HL-60/S4 (cell line): ENCODE measurements around the gene HOXC11.

Source experiments
- in situ Hi-C: fragments of 300-500 bp; cut with MboI; formaldehyde crosslinking; loops from 2 replicates; pipeline ENCODE4 v1.14.3; 2022; ENCODE audit warnings: low sequenced_read_pairs

Gene HOXC11

GRCh38 chr12:53941750-53942149, 31.2 kb upstream of the HOXC11 start:
- in situ Hi-C loops = no loop called here

GRCh38 chr12:53942467-53942997, 30.4 kb upstream of the HOXC11 start:
- in situ Hi-C loops = no loop called here

GRCh38 chr12:53944209-53944608, 28.7 kb upstream of the HOXC11 start:
- in situ Hi-C loops = no loop called here

- in situ Hi-C loops = no loop called here
Observed at GRCh38 chr12:53944907-53945847, 27.7 kb upstream of the HOXC11 start.

GRCh38 chr12:53947743-53948142, 25.2 kb upstream of the HOXC11 start:
- in situ Hi-C loops = no loop called here

- in situ Hi-C loops = no loop called here
Observed at GRCh38 chr12:53948650-53949593, 24.0 kb upstream of the HOXC11 start.

- in situ Hi-C loops = no loop called here
Observed at GRCh38 chr12:53949631-53950436, 23.1 kb upstream of the HOXC11 start.

GRCh38 chr12:53950437-53950773, 22.5 kb upstream of the HOXC11 start:
- in situ Hi-C loops = no loop called here

GRCh38 chr12:53950789-53951576, 21.9 kb upstream of the HOXC11 start:
- in situ Hi-C loops = no loop called here

GRCh38 chr12:53951577-53952334, 21.2 kb upstream of the HOXC11 start:
- in situ Hi-C loops = no loop called here

- in situ Hi-C loops = no loop called here
Observed at GRCh38 chr12:53952335-53952694, 20.6 kb upstream of the HOXC11 start.

GRCh38 chr12:53952871-53953734, 19.8 kb upstream of the HOXC11 start:
- in situ Hi-C loops = no loop called here

- in situ Hi-C loops = no loop called here
Observed at GRCh38 chr12:53953831-53954693, 18.9 kb upstream of the HOXC11 start.

GRCh38 chr12:53954694-53955035, 18.3 kb upstream of the HOXC11 start, which contains the start of gene HOXC12:
Gene HOXC12, plus strand, starts transcription at chr12:53954903. Its CDS starts 27 bp downstream, at chr12:53954930.
- in situ Hi-C loops = no loop called here

GRCh38 chr12:53955036-53955775, 17.7 kb upstream of the HOXC11 start:
- in situ Hi-C loops = no loop called here

GRCh38 chr12:53955776-53956250, 17.1 kb upstream of the HOXC11 start:
- in situ Hi-C loops = no loop called here
